WERI-Rb-1 (cell line): ENCODE measurements around the gene PHLPP1.

Experiments used
- DNase-seq: peaks from one replicate; pipeline ENCODE4 v3.0.0-alpha.2; 2020
- H3K27ac ChIP-seq: fragments of 250-450 bp; sonication (Bioruptor Pico); 2 replicates; pipeline ENCODE4 v1.5.1; 2020; ENCODE audit warnings: mild to moderate bottlenecking, moderate library complexity
- H3K27me3 ChIP-seq: fragments of 250-450 bp; sonication (Bioruptor Pico); 2 replicates; pipeline ENCODE4 v1.5.1; 2021; ENCODE audit warnings: mild to moderate bottlenecking, low read depth, moderate library complexity; ENCODE audit not compliant: insufficient read depth, severe bottlenecking
- H3K36me3 ChIP-seq: fragments of 250-450 bp; sonication (Bioruptor Pico); 2 replicates; pipeline ENCODE4 v1.5.1; 2020; ENCODE audit warnings: mild to moderate bottlenecking, moderate library complexity
- H3K4me3 ChIP-seq: 2 replicates; pipeline ENCODE4 v1.5.1; 2011; ENCODE audit warnings: low read depth, mild to moderate bottlenecking, control low read depth, low read length
- H3K9me3 ChIP-seq: fragments of 250-450 bp; sonication (Bioruptor Pico); 2 replicates; pipeline ENCODE4 v1.5.1; 2021; ENCODE audit warnings: mild to moderate bottlenecking, moderate library complexity; ENCODE audit not compliant: severe bottlenecking
- TF ChIP-seq, protein P1 (sequence below): IDR thresholded peaks from 2 replicates; pipeline ENCODE4 v1.5.1; 2011; ENCODE audit warnings: low read depth, mild to moderate bottlenecking, control low read depth, inconsistent platforms, low read length

Gene PHLPP1

DNA sequence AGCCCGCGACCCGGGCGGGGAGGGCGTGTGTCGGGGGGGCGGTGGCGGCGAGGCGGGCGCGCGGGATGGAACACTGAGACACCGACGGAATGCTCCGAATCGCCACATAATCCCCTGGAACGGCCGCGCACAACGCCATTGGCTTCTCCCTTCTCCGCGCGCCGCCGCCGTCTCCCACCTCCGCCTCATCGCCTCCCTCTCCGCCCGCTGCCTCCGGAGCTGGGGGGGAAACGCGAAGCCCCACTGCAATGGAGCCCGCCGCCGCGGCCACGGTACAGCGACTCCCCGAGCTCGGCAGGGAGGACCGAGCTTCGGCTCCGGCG, at the start of gene PHLPP1:
PHLPP1 (plus strand) TSS at position 106 of the 323 bp plus-strand sequence; CDS start at position 249, 143 bp downstream.
- Histone ChIP-seq H3K9me3 (no peaks in the 10 kb centered on the region), H3K4me3 (peak within 1 kb of the TSS; percentile 71), H3K27me3 (no peaks in the 10 kb centered on the region), H3K36me3 (no peaks in the 10 kb centered on the region), H3K27ac (peak within 1 kb of the TSS; percentile 89)
- no peak for DNase-seq
- TF ChIP-seq, protein P1, sequence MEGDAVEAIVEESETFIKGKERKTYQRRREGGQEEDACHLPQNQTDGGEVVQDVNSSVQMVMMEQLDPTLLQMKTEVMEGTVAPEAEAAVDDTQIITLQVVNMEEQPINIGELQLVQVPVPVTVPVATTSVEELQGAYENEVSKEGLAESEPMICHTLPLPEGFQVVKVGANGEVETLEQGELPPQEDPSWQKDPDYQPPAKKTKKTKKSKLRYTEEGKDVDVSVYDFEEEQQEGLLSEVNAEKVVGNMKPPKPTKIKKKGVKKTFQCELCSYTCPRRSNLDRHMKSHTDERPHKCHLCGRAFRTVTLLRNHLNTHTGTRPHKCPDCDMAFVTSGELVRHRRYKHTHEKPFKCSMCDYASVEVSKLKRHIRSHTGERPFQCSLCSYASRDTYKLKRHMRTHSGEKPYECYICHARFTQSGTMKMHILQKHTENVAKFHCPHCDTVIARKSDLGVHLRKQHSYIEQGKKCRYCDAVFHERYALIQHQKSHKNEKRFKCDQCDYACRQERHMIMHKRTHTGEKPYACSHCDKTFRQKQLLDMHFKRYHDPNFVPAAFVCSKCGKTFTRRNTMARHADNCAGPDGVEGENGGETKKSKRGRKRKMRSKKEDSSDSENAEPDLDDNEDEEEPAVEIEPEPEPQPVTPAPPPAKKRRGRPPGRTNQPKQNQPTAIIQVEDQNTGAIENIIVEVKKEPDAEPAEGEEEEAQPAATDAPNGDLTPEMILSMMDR, result no peak

- no peaks in the 10 kb centered on the region for H3K27me3 ChIP-seq
- TF ChIP-seq, protein P1, result no peak
- DNase-seq, result no peak
Observed at GRCh38 chr18:62669225-62669624, 46.1 kb upstream of the PHLPP1 start.

GRCh38 chr18:62670573-62670972, 44.8 kb upstream of the PHLPP1 start:
- Histone ChIP-seq H3K36me3 (no peaks in the 10 kb centered on the region), H3K27ac (no peak overlapping the region), H3K9me3 (peaks cover 4% of the 10 kb centered on the region), H3K27me3 (no peaks in the 10 kb centered on the region), H3K4me3 (no peak overlapping the region)
- TF ChIP-seq, protein P1, result no peak
- no peak for DNase-seq

More at GRCh38 chr18:62669225-62669624, 46.1 kb upstream of the PHLPP1 start:
- H3K27ac ChIP-seq, result no peak overlapping the region
- H3K9me3 ChIP-seq, result no peaks in the 10 kb centered on the region
- H3K4me3 ChIP-seq, result no peak overlapping the region
- no peaks in the 10 kb centered on the region for H3K36me3 ChIP-seq

DNA sequence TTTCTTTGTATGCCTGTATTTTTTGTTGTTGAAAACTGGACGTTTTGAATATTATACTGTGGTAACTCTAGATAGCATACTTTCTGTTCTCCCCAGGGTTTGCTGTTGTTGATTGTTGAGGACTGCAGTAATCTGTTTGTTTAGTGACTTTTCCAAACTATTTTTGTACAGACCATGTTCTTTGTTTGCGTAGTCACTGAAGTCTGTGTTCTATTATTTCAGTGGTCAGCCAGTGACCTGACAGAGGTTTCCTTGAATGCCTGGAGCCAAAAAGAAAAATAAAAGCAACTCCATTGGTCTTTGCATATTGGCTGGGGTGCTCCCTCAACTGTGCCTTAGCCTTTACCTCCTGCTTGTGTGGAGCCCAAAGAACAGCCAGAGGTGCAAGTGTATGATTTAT, 42.7 kb upstream of the PHLPP1 start:
- DNase-seq, result no peak
- H3K27me3 ChIP-seq, result no peaks in the 10 kb centered on the region
- no peak overlapping the region for H3K27ac ChIP-seq
- H3K36me3 ChIP-seq, result no peaks in the 10 kb centered on the region
- no peak overlapping the region for H3K4me3 ChIP-seq
- peaks cover 4% of the 10 kb centered on the region for H3K9me3 ChIP-seq
- TF ChIP-seq, protein P1, result no peak

- peak overlapping the region; percentile 74 for H3K27ac ChIP-seq
- no peak overlapping the region for H3K4me3 ChIP-seq
- peak; percentile 88 for DNase-seq
- no peaks in the 10 kb centered on the region for H3K36me3 ChIP-seq
- TF ChIP-seq, protein P1, result no peak
- no peaks in the 10 kb centered on the region for H3K27me3 ChIP-seq
- peaks cover 4% of the 10 kb centered on the region for H3K9me3 ChIP-seq
Observed at GRCh38 chr18:62678847-62679485, 36.4 kb upstream of the PHLPP1 start.

GRCh38 chr18:62682371-62682770, 33.0 kb upstream of the PHLPP1 start:
- Histone ChIP-seq H3K9me3 (peaks cover 16% of the 10 kb centered on the region), H3K27me3 (no peaks in the 10 kb centered on the region), H3K4me3 (no peak overlapping the region), H3K36me3 (no peaks in the 10 kb centered on the region), H3K27ac (no peak overlapping the region)
- TF ChIP-seq, protein P1, result no peak
- DNase-seq, result no peak
